Mammary epithelial cell (primary cell): ENCODE results near the gene BCR.

ENCODE experiments used
- EZH2 ChIP-seq: IDR thresholded peaks from 2 replicates; pipeline ENCODE4 v1.6.1; 2012; ENCODE audit warnings: low read length, inconsistent platforms, borderline replicate concordance
- TF ChIP-seq, protein P1 (sequence below), 2 donors: IDR thresholded peaks in 1 of 2; conservative IDR thresholded peaks in 1 of 2; 2 replicates each; pipeline ENCODE4 v1.5.1; 2011 to 2012; ENCODE audit warnings: inconsistent platforms in 2 of 2, low read length in 2 of 2, mild to moderate bottlenecking in 2 of 2, control low read depth in 1 of 2, low read depth in 1 of 2; ENCODE audit not compliant: insufficient read depth in 1 of 2; ENCODE audit errors: extremely low read depth in 1 of 2

DNA sequence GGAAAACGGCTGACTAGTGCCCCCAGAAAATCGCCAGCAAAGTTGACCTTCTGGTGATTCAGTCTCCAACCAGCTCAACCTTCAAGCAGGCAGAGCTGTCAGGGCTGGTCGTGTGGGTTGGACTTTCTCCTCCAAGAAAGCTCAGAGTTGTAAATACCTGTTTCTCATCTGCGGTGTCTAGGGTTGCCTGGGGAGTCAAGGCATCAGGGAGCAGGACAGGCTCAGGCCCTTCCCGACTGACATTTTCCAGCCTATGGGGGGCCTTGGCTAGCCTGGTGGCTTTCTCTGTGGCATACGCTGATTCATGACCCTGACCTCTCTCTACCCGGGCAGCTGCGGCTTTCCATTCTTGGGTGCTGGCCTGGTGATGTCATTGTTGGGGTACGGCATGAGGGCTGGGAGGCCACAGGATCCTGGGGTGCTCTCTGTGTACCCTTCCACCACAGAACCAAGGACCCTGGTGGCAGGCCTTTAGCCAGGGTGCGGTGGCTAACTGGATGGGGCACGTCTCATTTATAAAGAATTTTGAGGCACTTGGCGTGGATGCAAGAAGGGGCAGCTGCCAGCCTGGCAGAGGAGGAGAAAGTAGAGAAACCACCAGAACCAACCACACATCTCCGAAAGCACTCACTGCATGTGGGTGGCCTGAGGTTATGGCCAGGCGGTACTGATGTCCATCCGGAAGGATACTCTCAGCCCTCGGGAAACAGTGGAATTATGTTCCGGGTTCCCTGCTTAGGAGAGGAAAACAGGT, 64.9 kb downstream of the BCR start:
- TF ChIP-seq, protein P1, sequence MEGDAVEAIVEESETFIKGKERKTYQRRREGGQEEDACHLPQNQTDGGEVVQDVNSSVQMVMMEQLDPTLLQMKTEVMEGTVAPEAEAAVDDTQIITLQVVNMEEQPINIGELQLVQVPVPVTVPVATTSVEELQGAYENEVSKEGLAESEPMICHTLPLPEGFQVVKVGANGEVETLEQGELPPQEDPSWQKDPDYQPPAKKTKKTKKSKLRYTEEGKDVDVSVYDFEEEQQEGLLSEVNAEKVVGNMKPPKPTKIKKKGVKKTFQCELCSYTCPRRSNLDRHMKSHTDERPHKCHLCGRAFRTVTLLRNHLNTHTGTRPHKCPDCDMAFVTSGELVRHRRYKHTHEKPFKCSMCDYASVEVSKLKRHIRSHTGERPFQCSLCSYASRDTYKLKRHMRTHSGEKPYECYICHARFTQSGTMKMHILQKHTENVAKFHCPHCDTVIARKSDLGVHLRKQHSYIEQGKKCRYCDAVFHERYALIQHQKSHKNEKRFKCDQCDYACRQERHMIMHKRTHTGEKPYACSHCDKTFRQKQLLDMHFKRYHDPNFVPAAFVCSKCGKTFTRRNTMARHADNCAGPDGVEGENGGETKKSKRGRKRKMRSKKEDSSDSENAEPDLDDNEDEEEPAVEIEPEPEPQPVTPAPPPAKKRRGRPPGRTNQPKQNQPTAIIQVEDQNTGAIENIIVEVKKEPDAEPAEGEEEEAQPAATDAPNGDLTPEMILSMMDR (conservative IDR thresholded peaks at IDR 0.05 in 1 of 2, IDR thresholded peaks at IDR 0.05 in 1 of 2; ENCODE audit: extremely low read depth in 1 of 2, insufficient read depth in 1 of 2, low read depth in 1 of 2, low read length in 2 of 2): no peak
- TF ChIP-seq EZH2: no peak
